Fibroblast of skin of right biceps (primary cell): ENCODE data around the gene ANGEL2.
"Not testable (repeated sequence)": the region's sequence is repeated elsewhere in the genome, so short reads cannot be mapped to it uniquely, and the experiment has no call there.

Experiments
- DNase-seq: peaks from one replicate; pipeline ENCODE4 v3.0.0-alpha.2; 2013

The ANGEL2 gene

DNA sequence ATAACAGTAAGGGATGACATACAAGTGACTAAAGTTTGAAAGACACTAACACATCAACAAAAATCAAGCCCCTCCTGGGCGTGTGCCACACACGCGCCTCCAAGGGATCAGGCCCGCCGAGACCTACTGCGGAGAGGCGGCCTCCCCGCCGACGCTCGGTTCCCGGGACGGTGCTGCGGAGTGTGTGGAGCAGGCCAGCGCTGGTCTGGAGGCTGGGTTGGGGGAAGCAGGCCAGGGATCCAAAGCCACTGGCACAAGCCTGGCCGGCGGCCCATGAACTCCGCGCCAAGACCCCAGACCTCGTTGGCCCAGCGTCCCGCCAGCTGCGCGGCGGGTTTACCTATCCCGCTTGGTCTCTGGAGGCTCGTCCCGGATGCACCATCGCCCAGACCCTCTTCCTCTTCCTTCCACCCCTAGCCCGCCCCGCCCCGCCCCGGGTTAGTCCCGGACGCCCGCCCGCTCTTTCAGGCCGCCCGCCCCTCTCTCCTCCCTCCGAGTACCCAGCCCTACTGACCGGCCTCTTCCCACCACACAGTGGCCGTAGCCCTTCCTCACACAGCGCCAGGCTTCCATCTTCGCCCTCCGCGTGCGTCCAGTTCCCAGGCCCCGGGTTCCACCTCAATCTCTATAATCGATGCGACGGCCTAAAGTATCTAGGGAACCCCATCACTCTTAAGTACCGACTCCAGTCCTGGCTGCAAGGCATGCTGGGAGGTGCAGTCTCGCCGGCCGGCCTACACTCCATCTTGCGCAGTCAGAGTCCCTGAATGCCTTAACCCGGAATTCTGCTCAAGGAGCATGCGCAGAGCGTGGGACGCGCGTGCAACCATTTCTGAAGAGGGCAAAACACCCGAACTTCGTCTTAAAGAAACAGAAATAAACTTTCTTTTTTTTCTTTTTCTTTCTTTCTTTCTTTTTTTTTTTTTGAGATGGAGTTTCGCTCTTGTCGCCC lies at the start of gene ANGEL2:
Gene ANGEL2, minus strand, starts transcription at position 769 of the 952 bp plus-strand sequence. Its CDS starts 196 bp downstream, at position 573.
- DNase-seq: peak; percentile 98

- no peak for DNase-seq
These were observed 45.6 kb upstream of the ANGEL2 start for GRCh38 chr1:213061263-213061662.

DNA sequence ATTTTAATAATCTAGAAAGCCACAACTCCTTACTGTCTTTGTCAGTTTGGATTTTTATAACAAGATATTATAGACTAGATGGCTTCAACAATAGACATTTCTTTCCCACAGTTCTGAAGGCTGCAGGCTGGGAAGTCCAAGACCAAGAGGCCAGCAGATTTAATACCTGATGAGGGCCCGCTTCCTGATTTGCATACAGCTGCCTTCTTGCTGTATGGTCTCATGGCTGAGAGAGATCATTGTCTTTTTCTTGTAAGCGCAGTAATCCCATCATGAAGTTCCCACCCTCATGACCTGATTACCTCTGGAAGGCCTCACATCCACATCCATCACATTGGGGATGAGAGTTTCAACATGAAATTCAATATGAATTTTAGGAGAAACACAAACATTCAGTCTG lies 45.2 kb upstream of the ANGEL2 start:
- no peak for DNase-seq

GRCh38 chr1:213057264-213058059 lies 41.8 kb upstream of the ANGEL2 start:
- DNase-seq: no peak

GRCh38 chr1:213055767-213056166 lies 40.1 kb upstream of the ANGEL2 start:
- no peak for DNase-seq

DNA sequence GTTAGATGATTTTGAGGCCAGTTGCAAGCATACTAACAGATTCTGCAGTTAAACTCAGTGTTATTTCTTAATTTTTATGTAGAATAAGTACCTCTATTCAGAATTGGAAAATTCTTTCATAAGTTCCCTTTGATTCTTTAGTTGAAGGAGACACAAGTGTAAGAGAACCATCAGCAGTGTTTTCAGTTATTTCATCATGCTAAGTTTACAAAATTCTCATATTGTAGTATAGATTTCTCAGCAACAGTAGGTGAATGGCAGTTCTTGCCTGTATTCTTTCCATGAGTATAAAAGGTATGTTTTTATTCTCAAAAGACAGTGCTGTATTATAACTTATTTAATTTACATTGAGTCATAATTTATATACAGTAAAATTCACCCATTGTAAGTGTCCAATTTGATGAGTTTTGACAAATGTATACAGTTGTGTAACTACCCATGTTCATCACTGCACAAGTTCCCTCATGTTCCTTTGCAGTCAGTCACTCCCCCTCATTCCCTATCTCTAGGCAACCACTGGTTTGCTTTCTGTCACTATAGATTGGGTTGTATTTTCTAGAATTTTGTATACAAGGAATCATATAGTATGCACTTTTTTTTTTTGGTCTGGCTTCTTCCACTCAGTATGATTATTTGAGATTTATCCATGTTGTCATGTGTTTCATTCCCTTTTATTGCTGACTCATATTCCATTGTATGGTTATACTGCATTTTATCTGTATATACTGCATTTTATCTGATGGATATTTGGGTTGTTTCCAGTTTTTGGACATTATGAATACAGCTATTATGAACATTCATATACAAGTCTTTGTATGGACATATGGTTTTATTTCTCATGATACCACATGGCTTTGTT lies 39.3 kb upstream of the ANGEL2 start:
- DNase-seq: peak; percentile 9

DNA sequence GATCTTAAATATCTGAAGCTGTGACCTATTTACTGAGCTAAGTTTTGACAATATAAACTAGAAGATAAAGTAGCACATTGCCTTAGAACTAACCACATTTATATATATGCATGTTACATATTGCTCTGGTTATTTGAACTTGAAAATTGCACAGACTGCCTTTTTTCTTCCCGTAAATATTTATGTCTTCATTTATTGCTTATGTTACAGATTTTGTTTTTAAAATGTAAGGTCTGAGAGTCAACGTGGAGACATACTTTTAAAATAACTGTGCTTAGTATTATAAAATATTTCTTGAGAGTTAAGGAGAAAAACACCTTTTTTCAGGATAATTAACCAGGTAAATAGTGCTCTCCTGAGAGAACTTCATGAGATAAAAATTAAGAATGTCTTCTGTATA lies 38.5 kb upstream of the ANGEL2 start:
- no peak for DNase-seq

DNA sequence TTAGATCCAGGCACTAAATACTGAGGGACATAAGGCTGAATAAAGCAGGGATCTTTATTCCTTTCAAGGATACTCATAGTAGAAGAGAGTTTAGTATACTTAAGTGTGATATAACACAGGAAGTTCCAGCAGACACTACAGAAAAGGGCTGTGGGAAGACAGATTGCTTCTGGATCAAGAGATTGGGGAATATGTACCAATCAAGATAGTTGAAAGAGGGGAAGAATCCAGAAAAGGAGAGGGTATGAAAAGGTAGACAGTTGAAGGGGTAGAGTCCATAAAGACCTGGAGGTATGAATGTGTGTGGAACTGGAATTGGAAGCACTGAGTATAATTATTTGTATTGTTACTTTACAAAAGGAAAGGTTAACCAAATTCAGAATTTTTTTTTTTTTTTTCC lies 37.8 kb upstream of the ANGEL2 start:
- no peak for DNase-seq

GRCh38 chr1:213051881-213052202 lies 36.2 kb upstream of the ANGEL2 start:
- no peak for DNase-seq

GRCh38 chr1:213051127-213051880 lies 35.6 kb upstream of the ANGEL2 start, which contains the start of gene RPS6KC1:
TSS of gene RPS6KC1 (plus strand) at chr1:213051241. CDS start at chr1:213051405, 164 bp downstream.
- DNase-seq: peak; percentile 85

- DNase-seq: no peak
These were observed 35.1 kb upstream of the ANGEL2 start for GRCh38 chr1:213050745-213051126.

- DNase-seq: no peak
These were observed 33.6 kb upstream of the ANGEL2 start for GRCh38 chr1:213049232-213049631.

GRCh38 chr1:213045321-213046226 lies 29.9 kb upstream of the ANGEL2 start:
- DNase-seq: not testable (repeated sequence)

DNA sequence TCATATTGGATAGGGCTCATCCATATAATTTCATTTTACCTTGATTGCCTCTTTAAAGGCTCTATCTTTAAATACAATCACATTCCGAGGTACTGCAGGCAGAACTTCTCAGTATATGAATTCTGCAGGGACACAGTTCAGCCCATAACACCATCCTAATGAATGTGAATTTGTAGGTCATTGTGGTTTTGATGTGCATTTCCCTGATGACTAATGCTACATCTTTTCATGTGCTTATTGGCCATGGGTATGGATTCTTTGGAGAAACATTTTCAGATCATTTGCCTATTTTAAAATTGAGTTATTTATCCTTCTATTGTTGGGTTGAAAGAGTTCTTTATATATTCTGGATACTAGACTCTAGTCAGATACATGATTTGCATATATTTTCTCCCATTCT lies 25.8 kb upstream of the ANGEL2 start:
- peak; percentile 77 for DNase-seq

DNA sequence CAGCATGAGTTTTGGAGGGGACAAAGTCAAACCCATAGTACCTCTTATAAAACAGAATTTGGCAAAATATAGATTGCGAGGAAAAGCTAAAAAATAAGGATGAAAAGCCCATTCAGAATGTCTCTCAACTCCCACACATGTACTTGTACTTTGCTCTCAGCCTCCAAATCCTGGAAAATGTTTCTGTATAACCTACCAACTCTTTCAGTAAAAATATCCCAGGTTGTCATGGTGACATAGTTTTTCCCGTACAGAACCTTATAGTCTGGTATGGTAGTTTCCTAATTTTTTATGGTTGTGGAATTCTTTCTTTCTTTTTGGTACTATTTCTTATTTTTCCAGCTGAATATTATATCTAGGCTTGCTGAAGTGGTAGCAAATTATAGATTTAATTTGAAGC lies 19.9 kb upstream of the ANGEL2 start:
- no peak for DNase-seq

- DNase-seq: no peak
These were observed 19.0 kb upstream of the ANGEL2 start for GRCh38 chr1:213034713-213035112.

DNA sequence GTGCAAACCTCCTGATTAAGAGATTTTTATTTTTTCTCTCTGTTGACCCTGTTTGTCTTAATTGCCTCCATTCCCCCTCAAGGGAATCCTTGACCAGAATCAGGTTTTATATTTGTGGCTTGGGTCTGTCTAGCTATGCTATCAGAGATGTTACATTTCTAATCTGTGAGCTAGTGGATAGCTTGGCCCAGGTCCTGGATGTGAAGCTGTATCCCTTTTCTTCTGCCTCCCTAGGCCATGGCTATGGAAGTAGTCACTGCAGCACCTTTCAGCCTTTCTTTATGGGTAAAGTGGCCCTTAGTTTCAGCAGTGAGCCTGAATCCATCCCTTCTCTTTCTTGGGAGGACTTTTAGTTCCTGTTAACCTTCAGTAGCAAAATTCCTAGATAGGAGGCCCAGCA lies 17.0 kb upstream of the ANGEL2 start:
- no peak for DNase-seq

- not testable (repeated sequence) for DNase-seq
These were observed 11.4 kb upstream of the ANGEL2 start for GRCh38 chr1:213027024-213027423.

DNA sequence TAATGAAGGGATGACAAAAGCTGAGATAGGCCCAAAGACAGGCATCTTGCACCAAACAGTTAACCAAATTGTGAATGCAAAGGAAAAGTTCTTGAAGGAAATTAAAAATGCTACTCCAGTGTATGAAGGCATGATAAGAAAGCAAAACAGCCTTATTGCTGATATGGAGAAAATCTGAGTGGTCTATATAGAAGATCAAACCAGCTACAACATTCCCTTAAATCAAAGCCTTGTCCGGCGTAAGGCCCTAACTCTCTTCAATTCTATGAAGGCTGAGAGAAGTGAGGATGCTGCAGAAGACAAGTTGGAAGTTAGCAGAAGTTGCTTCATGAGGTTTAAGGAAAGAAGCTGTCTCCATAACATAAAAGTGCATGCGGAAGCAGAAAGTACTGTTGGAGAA lies 4.3 kb upstream of the ANGEL2 start:
- DNase-seq: no peak

DNA sequence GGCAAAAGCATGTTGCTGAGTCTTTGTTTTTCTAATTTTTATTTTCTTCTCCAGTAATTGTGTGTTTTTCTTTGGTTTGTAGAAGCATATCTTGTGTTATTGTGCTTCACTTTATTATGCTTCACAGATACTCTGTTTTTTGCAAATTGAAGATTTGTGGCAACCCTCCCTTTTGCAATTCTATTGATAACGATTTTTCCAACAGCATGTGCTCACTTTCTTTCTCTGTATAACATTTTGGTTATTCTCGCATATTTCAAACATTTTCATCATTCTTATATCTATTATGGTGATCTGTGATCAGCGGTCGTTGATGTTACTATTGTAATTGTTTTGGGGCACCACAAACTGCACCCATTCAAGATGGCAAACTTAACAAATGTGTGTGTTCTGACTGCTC lies 3.8 kb upstream of the ANGEL2 start:
- DNase-seq: no peak
